ENCODE results near the gene CHCHD3.
"Not testable (repeated sequence)": the region's sequence is repeated elsewhere in the genome, so short reads cannot be mapped to it uniquely, and the experiment has no call there.

The CHCHD3 gene

GRCh38 chr7:132943645-132944044 lies 138.2 kb downstream of the CHCHD3 start:
- no peak for DNase-seq

GRCh38 chr7:132942701-132943100 lies 139.2 kb downstream of the CHCHD3 start:
- DNase-seq = no peak

- DNase-seq = no peak
Measured at GRCh38 chr7:132941905-132942304, 140.0 kb downstream of the CHCHD3 start.

- no peak for DNase-seq
Measured at GRCh38 chr7:132941428-132941827, 140.5 kb downstream of the CHCHD3 start.

GRCh38 chr7:132940084-132940483 lies 141.8 kb downstream of the CHCHD3 start:
- DNase-seq = no peak

- no peak for DNase-seq
Measured at GRCh38 chr7:132939495-132939894, 142.4 kb downstream of the CHCHD3 start.

GRCh38 chr7:132937286-132937685 lies 144.6 kb downstream of the CHCHD3 start:
- DNase-seq = no peak

GRCh38 chr7:132935608-132936007 lies 146.3 kb downstream of the CHCHD3 start:
- DNase-seq = no peak

GRCh38 chr7:132934017-132934416 lies 147.9 kb downstream of the CHCHD3 start:
- no peak for DNase-seq

- peak; percentile 7 for DNase-seq
Measured at GRCh38 chr7:132933072-132933458, 148.8 kb downstream of the CHCHD3 start.

- DNase-seq = no peak
Measured at GRCh38 chr7:132932296-132933071, 149.4 kb downstream of the CHCHD3 start.

- DNase-seq = no peak
Measured at GRCh38 chr7:132930881-132931280, 151.0 kb downstream of the CHCHD3 start.

GRCh38 chr7:132929944-132930343 lies 151.9 kb downstream of the CHCHD3 start:
- not testable (repeated sequence) for DNase-seq

- DNase-seq = no peak
Measured at GRCh38 chr7:132919771-132920170, 162.1 kb downstream of the CHCHD3 start.

- DNase-seq = no peak
Measured at GRCh38 chr7:132915647-132916046, 166.2 kb downstream of the CHCHD3 start.

- DNase-seq = no peak
Measured at GRCh38 chr7:132910657-132911056, 171.2 kb downstream of the CHCHD3 start.

GRCh38 chr7:132907380-132907940 lies 174.4 kb downstream of the CHCHD3 start:
- DNase-seq = no peak

- no peak for DNase-seq
Measured at GRCh38 chr7:132906193-132906835, 175.6 kb downstream of the CHCHD3 start.

GRCh38 chr7:132905136-132905535 lies 176.8 kb downstream of the CHCHD3 start:
- not testable (repeated sequence) for DNase-seq

GRCh38 chr7:132904209-132904608 lies 177.7 kb downstream of the CHCHD3 start:
- no peak for DNase-seq

GRCh38 chr7:132902294-132902693 lies 179.6 kb downstream of the CHCHD3 start:
- DNase-seq = not testable (repeated sequence)

- no peak for DNase-seq
Measured at GRCh38 chr7:132901241-132901640, 180.6 kb downstream of the CHCHD3 start.

GRCh38 chr7:132899833-132900232 lies 182.1 kb downstream of the CHCHD3 start:
- no peak for DNase-seq

GRCh38 chr7:132898641-132899175 lies 183.2 kb downstream of the CHCHD3 start:
- DNase-seq = not testable (repeated sequence)

Measured in stimulated activated CD4-positive, alpha-beta T cell treated with anti-CD3 and anti-CD28 coated beads, Interleukin-15, amount 100 ng/mL, for 24 hours (primary cell).